ENCODE measurements around the gene BCAR3.
A peak's percentile ranks its signal among the peaks of the same experiment; 100 is the strongest.
"Not testable (repeated sequence)": the region's sequence is repeated elsewhere in the genome, so short reads cannot be mapped to it uniquely, and the experiment has no call there.

Gene BCAR3

GRCh38 chr1:93576746-93577145 is 104.9 kb downstream of the BCAR3 start:
- no peak for DNase-seq (ENCODE audit: low read depth)

- DNase-seq (ENCODE audit: low read depth), result no peak
Measured at GRCh38 chr1:93576346-93576745, 105.3 kb downstream of the BCAR3 start.

GRCh38 chr1:93575621-93576284 is 105.9 kb downstream of the BCAR3 start:
- no peak for DNase-seq (ENCODE audit: low read depth)

GRCh38 chr1:93574991-93575390 is 106.6 kb downstream of the BCAR3 start:
- no peak for DNase-seq (ENCODE audit: low read depth)

GRCh38 chr1:93574511-93574910 is 107.1 kb downstream of the BCAR3 start:
- no peak for DNase-seq (ENCODE audit: low read depth)

- no peak for DNase-seq (ENCODE audit: low read depth)
Measured at GRCh38 chr1:93573940-93574469, 107.6 kb downstream of the BCAR3 start.

GRCh38 chr1:93571623-93572310 is 109.9 kb downstream of the BCAR3 start:
- no peak for DNase-seq (ENCODE audit: low read depth)

- DNase-seq (ENCODE audit: low read depth), result no peak
Measured at GRCh38 chr1:93569489-93569888, 112.1 kb downstream of the BCAR3 start.

- peak; percentile 73 for DNase-seq (ENCODE audit: low read depth)
Measured at GRCh38 chr1:93567255-93567918, 114.2 kb downstream of the BCAR3 start.

- DNase-seq (ENCODE audit: low read depth), result no peak
Measured at GRCh38 chr1:93566227-93566626, 115.4 kb downstream of the BCAR3 start.

GRCh38 chr1:93565496-93566206 is 116.0 kb downstream of the BCAR3 start:
- no peak for DNase-seq (ENCODE audit: low read depth)

GRCh38 chr1:93559695-93560094 is 121.9 kb downstream of the BCAR3 start:
- no peak for DNase-seq (ENCODE audit: low read depth)

- DNase-seq (ENCODE audit: low read depth), result no peak
Measured at GRCh38 chr1:93559045-93559444, 122.6 kb downstream of the BCAR3 start.

- DNase-seq (ENCODE audit: low read depth), result no peak
Measured at GRCh38 chr1:93556291-93556690, 125.3 kb downstream of the BCAR3 start.

GRCh38 chr1:93554883-93555872 is 126.5 kb downstream of the BCAR3 start:
- DNase-seq (ENCODE audit: low read depth), result no peak

GRCh38 chr1:93553886-93554490 is 127.6 kb downstream of the BCAR3 start:
- not testable (repeated sequence) for DNase-seq (ENCODE audit: low read depth)

- peak; percentile 31 for DNase-seq (ENCODE audit: low read depth)
Measured at GRCh38 chr1:93552741-93553455, 128.7 kb downstream of the BCAR3 start.

GRCh38 chr1:93549811-93550210 is 131.8 kb downstream of the BCAR3 start:
- no peak for DNase-seq (ENCODE audit: low read depth)

- no peak for DNase-seq (ENCODE audit: low read depth)
Measured at GRCh38 chr1:93549131-93549530, 132.5 kb downstream of the BCAR3 start.
